ENCODE results near the gene UBE4A. TPM values are rescaled to one million over a fixed set of nuclear protein-coding genes. Genes with fewer than 3 reads are reported as not detected.
A peak's percentile ranks its signal among the peaks of the same experiment; 100 is the strongest.

Gene UBE4A
- total RNA-seq, 2 experiments from 2014 or later, result 42.6 to 49.1 TPM

GRCh38 chr11:118343248-118343647, 16.2 kb upstream of the UBE4A start:
- POLR2A ChIA-PET, result interaction anchor here (1.3 to 2.2 kb wide), 2 partner anchors 32 to 38 kb away, joined by 4 to 17 read pairs; partner anchors contain the start of gene CD3E
- no peaks in the 10 kb centered on the region for H3K27me3 Mint-ChIP-seq
- peak overlapping the region; percentile 94 for H3K4me3 Mint-ChIP-seq
- H3K9me3 Mint-ChIP-seq, result no peaks in the 10 kb centered on the region
- CTCF ChIA-PET, result interaction anchor here (0.8 to 5.6 kb wide), 8 partner anchors 22 to 145 kb away, joined by 3 to 24 read pairs (median 4); partner anchors contain the start of genes CD3E and JAML
- H3K4me1 Mint-ChIP-seq, result peaks cover 63% of the 10 kb centered on the region
- DNase-seq, result no peak
- peak overlapping the region; percentile 98 for H3K27ac Mint-ChIP-seq
- H3K36me3 Mint-ChIP-seq (ENCODE audit: low read depth), result peaks cover 72% of the 10 kb centered on the region

DNA sequence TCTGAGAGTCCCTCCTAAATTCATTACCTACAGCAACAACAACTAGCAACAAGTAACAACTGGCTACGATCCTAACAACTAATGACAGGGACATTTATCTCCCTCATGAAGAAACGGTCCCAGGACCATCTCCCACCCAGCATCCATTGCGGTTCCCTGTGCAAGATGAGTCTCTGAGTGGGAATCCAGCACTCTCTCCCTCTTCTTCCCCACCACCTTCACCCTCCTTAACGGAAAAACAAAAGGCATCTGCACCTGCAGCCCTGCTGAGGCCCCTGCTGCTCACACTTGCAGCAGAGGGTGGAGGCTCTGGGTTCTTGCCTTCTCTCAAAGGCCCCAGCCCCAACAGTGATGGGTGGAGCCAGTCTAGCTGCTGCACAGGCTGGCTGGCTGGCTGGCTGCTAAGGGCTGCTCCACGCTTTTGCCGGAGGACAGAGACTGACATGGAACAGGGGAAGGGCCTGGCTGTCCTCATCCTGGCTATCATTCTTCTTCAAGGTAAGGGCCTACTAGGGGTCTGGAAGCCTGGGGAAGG, 15.4 kb upstream of the UBE4A start, which contains the start of gene CD3G:
Gene CD3G, plus strand, starts transcription at position 364 of the 535 bp plus-strand sequence. Its CDS starts 80 bp downstream, at position 444.
- Mint-ChIP-seq H3K4me1 (peaks cover 63% of the 10 kb centered on the region), H3K36me3 (ENCODE audit: low read depth) (peaks cover 72% of the 10 kb centered on the region)
- CTCF ChIA-PET, result interaction anchor here (1.1 to 5.6 kb wide), 3 partner anchors 22 to 145 kb away, joined by 3 to 24 read pairs (median 4); no protein-coding TSS in a partner anchor

DNA sequence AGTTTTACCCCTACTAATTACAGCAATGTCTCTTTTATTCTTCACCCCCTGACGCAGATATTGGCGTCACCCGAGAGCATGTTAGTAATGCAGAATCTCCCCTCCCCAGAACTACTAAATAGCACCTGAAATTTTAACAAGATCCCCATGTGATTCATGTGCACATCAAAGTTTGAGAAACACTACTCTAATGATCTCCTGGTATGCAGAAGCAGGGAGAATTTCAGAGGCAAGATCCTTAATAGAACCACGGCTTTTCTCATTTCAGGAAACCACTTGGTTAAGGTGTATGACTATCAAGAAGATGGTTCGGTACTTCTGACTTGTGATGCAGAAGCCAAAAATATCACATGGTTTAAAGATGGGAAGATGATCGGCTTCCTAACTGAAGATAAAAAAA, 9.9 kb upstream of the UBE4A start:
- Mint-ChIP-seq H3K4me3 (no peak overlapping the region), H3K27ac (peak overlapping the region; percentile 51), H3K36me3 (ENCODE audit: low read depth) (peaks cover 82% of the 10 kb centered on the region), H3K27me3 (no peaks in the 10 kb centered on the region), H3K9me3 (no peaks in the 10 kb centered on the region), H3K4me1 (peaks cover 59% of the 10 kb centered on the region)
- no peak for DNase-seq
- ChIA-PET CTCF (no interaction called here), POLR2A (no interaction called here)

More for the DNA sequence above, 15.4 kb upstream of the UBE4A start, which contains the start of gene CD3G:
- peak; percentile 86 for DNase-seq
- peak within 1 kb of the TSS; percentile 94 for H3K4me3 Mint-ChIP-seq
- no peaks in the 10 kb centered on the region for H3K27me3 Mint-ChIP-seq
- H3K9me3 Mint-ChIP-seq, result no peaks in the 10 kb centered on the region
- POLR2A ChIA-PET, result interaction anchor here (0.6 kb wide), 2 partner anchors 37 to 172 kb away, joined by 3 read pairs; no protein-coding TSS in a partner anchor
- peak within 1 kb of the TSS; percentile 98 for H3K27ac Mint-ChIP-seq

DNA sequence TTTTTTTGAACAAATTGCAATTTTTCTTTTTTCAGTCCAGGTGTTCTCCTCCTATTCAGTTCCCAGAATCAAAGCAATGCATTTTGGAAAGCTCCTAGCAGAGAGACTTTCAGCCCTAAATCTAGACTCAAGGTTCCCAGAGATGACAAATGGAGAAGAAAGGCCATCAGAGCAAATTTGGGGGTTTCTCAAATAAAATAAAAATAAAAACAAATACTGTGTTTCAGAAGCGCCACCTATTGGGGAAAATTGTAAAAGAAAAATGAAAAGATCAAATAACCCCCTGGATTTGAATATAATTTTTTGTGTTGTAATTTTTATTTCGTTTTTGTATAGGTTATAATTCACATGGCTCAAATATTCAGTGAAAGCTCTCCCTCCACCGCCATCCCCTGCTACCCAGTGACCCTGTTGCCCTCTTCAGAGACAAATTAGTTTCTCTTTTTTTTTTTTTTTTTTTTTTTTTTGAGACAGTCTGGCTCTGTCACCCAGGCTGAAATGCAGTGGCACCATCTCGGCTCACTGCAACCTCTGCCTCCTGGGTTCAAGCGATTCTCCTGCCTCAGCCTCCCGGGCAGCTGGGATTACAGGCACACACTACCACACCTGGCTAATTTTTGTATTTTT, 6.2 kb upstream of the UBE4A start:
- Mint-ChIP-seq H3K4me3 (no peak overlapping the region), H3K36me3 (ENCODE audit: low read depth) (peaks cover 55% of the 10 kb centered on the region), H3K9me3 (no peaks in the 10 kb centered on the region), H3K27me3 (no peaks in the 10 kb centered on the region), H3K4me1 (peaks cover 34% of the 10 kb centered on the region), H3K27ac (peak overlapping the region; percentile 62)
- CTCF ChIA-PET, result interaction anchor here (0.6 to 1.4 kb wide), 3 partner anchors 11 to 290 kb away, joined by 3 to 5 read pairs (median 3); no protein-coding TSS in a partner anchor
- peak; percentile 11 for DNase-seq
- POLR2A ChIA-PET, result no interaction called here

DNA sequence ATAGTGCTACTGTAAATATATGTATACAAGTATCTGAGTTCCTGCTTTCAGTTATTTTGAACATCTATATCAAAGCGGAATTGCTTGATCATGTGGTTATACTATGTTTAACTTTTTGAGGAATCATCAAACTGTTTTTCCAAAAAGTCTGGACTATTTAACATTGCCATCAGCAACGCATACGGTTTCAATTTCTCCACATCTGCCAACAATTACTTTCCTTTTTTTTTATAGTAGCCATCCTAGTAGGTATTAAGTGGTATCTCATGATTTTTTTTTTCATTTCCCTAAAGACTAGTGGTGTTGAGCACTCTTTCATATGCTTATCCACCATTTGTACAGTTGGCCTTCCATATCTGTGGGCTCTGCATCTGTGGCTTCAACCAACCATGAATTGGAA, 1.3 kb upstream of the UBE4A start:
- DNase-seq, result no peak
- Mint-ChIP-seq H3K4me3 (no peak overlapping the region), H3K27me3 (no peaks in the 10 kb centered on the region), H3K27ac (no peak overlapping the region), H3K36me3 (ENCODE audit: low read depth) (peaks cover 29% of the 10 kb centered on the region), H3K9me3 (no peaks in the 10 kb centered on the region), H3K4me1 (peaks cover 46% of the 10 kb centered on the region)
- CTCF ChIA-PET, result interaction anchor here (1.6 kb wide), 1 partner anchor 19 kb away, joined by 3 read pairs; no protein-coding TSS in a partner anchor
- POLR2A ChIA-PET, result no interaction called here

GRCh38 chr11:118364956-118365615, 5.7 kb downstream of the UBE4A start:
- Mint-ChIP-seq H3K4me1 (peaks cover 35% of the 10 kb centered on the region), H3K4me3 (no peak overlapping the region), H3K36me3 (ENCODE audit: low read depth) (peaks cover 46% of the 10 kb centered on the region), H3K9me3 (no peaks in the 10 kb centered on the region), H3K27ac (no peak overlapping the region), H3K27me3 (no peaks in the 10 kb centered on the region)
- CTCF ChIA-PET, result interaction anchor here (0.7 to 3.4 kb wide), 10 partner anchors 8 to 276 kb away, joined by 3 to 16 read pairs (median 4); no protein-coding TSS in a partner anchor
- POLR2A ChIA-PET, result interaction anchor here (0.6 kb wide), 1 partner anchor 507 kb away, joined by 5 read pairs; no protein-coding TSS in a partner anchor
- DNase-seq, result no peak

DNA sequence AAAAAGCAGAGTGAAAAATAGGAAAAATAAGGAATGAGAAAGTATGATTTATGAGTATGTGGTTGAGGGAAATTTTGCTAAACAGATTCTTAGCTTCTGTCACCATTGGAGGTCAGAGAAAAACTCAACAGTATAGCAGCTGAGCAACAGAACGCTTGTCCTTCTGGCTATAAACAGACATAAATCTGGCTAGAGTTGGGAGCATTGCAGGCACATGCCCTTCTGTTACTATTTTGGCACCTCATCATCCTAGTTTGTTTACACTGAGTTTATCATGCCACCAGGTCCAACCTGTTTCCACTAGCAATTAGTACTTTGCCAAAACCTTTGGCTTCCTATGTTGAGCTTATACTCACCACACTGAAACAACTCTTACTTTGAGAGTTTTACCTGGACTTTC, 6.9 kb downstream of the UBE4A start:
- Mint-ChIP-seq H3K4me1 (peaks cover 26% of the 10 kb centered on the region), H3K4me3 (no peak overlapping the region), H3K27me3 (no peaks in the 10 kb centered on the region), H3K36me3 (ENCODE audit: low read depth) (peaks cover 53% of the 10 kb centered on the region), H3K27ac (no peak overlapping the region), H3K9me3 (no peaks in the 10 kb centered on the region)
- no peak for DNase-seq
- ChIA-PET POLR2A (no interaction called here), CTCF (interaction anchor here (1.2 kb wide), 1 partner anchor 168 kb away, joined by 3 read pairs; no protein-coding TSS in a partner anchor)

GRCh38 chr11:118370774-118371173, 11.4 kb downstream of the UBE4A start:
- Mint-ChIP-seq H3K4me1 (peaks cover 6% of the 10 kb centered on the region), H3K4me3 (no peak overlapping the region), H3K36me3 (ENCODE audit: low read depth) (peaks cover 73% of the 10 kb centered on the region), H3K9me3 (no peaks in the 10 kb centered on the region), H3K27me3 (no peaks in the 10 kb centered on the region), H3K27ac (no peak overlapping the region)
- ChIA-PET POLR2A (no interaction called here), CTCF (no interaction called here)
- no peak for DNase-seq

GRCh38 chr11:118373263-118373662, 13.9 kb downstream of the UBE4A start:
- ChIA-PET POLR2A (no interaction called here), CTCF (interaction anchor here (0.7 to 3.1 kb wide), 4 partner anchors 8 to 230 kb away, joined by 3 to 16 read pairs (median 4); partner anchors contain the start of gene UBE4A)
- no peak for DNase-seq
- H3K27ac Mint-ChIP-seq, result no peak overlapping the region
- H3K9me3 Mint-ChIP-seq, result no peaks in the 10 kb centered on the region
- no peak overlapping the region for H3K4me3 Mint-ChIP-seq
- H3K4me1 Mint-ChIP-seq, result peaks cover 6% of the 10 kb centered on the region
- no peaks in the 10 kb centered on the region for H3K27me3 Mint-ChIP-seq
- H3K36me3 Mint-ChIP-seq (ENCODE audit: low read depth), result peaks cover 78% of the 10 kb centered on the region

DNA sequence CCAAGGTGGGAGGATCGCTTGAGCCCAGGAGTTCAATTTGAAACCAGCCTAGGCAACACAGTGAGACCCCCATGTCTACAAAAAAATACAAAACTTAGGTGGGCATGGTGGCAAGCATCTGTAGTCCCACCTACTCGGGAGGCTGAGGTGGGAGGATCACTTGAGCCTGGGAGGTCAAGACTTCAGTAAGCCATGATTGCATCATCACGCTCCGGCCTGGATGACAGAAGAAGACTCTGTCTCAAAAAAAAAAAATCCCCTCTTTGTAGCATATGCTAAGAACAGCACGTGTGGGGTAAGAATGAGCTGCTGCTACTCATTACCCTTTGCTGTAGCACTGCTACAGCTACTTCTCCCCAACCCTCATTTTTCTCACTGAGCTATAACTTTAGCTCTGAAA, 14.5 kb downstream of the UBE4A start:
- POLR2A ChIA-PET, result no interaction called here
- H3K4me1 Mint-ChIP-seq, result peaks cover 6% of the 10 kb centered on the region
- no peaks in the 10 kb centered on the region for H3K27me3 Mint-ChIP-seq
- H3K36me3 Mint-ChIP-seq (ENCODE audit: low read depth), result peaks cover 75% of the 10 kb centered on the region
- H3K27ac Mint-ChIP-seq, result no peak overlapping the region
- no peaks in the 10 kb centered on the region for H3K9me3 Mint-ChIP-seq
- no peak for DNase-seq
- CTCF ChIA-PET, result interaction anchor here (1.0 to 3.1 kb wide), 4 partner anchors 8 to 15 kb away, joined by 3 to 16 read pairs (median 4); partner anchors contain the start of gene UBE4A
- no peak overlapping the region for H3K4me3 Mint-ChIP-seq

DNA sequence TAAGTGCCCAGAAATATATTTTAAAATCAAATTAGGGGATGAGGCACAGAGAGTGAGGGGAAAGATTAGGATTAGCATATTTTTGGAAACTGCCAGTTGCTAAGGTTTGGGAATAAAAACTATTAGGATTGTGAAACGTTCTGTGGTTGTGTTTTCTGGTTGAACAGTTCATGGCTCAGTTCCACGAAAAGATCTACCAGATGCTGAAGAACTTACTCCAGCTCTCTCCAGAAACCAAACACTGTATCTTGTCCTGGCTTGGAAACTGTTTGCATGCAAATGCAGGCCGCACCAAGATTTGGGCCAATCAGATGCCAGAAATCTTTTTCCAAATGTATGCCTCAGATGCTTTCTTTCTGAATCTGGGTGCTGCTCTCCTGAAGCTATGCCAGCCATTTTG, 15.3 kb downstream of the UBE4A start:
- Mint-ChIP-seq H3K4me3 (no peak overlapping the region), H3K36me3 (ENCODE audit: low read depth) (peaks cover 72% of the 10 kb centered on the region), H3K4me1 (peaks cover 6% of the 10 kb centered on the region), H3K9me3 (no peaks in the 10 kb centered on the region), H3K27me3 (no peaks in the 10 kb centered on the region), H3K27ac (no peak overlapping the region)
- DNase-seq, result no peak
- CTCF ChIA-PET, result interaction anchor here (1.1 to 3.1 kb wide), 2 partner anchors 12 kb away, joined by 4 to 16 read pairs; no protein-coding TSS in a partner anchor
- POLR2A ChIA-PET, result no interaction called here

GRCh38 chr11:118375978-118376377, 16.6 kb downstream of the UBE4A start:
- Mint-ChIP-seq H3K4me1 (peaks cover 6% of the 10 kb centered on the region), H3K4me3 (no peak overlapping the region), H3K36me3 (ENCODE audit: low read depth) (peaks cover 68% of the 10 kb centered on the region), H3K27ac (peak overlapping the region; percentile 19), H3K27me3 (no peaks in the 10 kb centered on the region), H3K9me3 (no peaks in the 10 kb centered on the region)
- CTCF ChIA-PET, result interaction anchor here (0.9 to 1.0 kb wide), 2 partner anchors 13 to 30 kb away, joined by 3 to 4 read pairs; no protein-coding TSS in a partner anchor
- DNase-seq, result no peak
- POLR2A ChIA-PET, result no interaction called here

All from activated CD4-positive, alpha-beta T cell treated with anti-CD3 and anti-CD28 coated beads, Interleukin-2, amount 10 ng/mL, durations not matched to agents 7 days and 5 days (primary cell).